IMR-90 (cell line): Measurements from ENCODE around the gene RAF1. TPM values are rescaled to one million over a fixed set of nuclear protein-coding genes. Genes with fewer than 3 reads are reported as not detected.

ENCODE experiments used
- ATAC-seq: fragments of 200-7000 bp; cut with Tn5 transposase; 2 replicates; pipeline ENCODE4 v1.9.1; 2020; ENCODE audit warnings: low read depth, mild to moderate bottlenecking, moderate library complexity
- BruUV-seq: library from RNA; stranded (reverse); fragments of 400-500 nt; replicated peaks from 2 replicates; lab custom pipeline; 2021; lab: Mats Ljungman, UMichigan
- CTCF ChIA-PET: fragments of 300-600 bp; formaldehyde crosslinking; extraction: SDS; loops from one replicate; lab custom pipeline; 2021; ENCODE audit warnings: antibody characterized with exemption; lab: Yijun Ruan, JAX
- POLR2A ChIA-PET: fragments of 300-600 bp; sonication (Branson Sonifier 250); formaldehyde crosslinking; loops from one replicate; lab custom pipeline; 2022; ENCODE audit warnings: antibody characterized with exemption; ENCODE audit not compliant: unreplicated experiment; lab: Charles Lee
- DNase-seq: peaks from one replicate; pipeline ENCODE4 v3.0.0; 2013
- H2AFZ ChIP-seq: replicated peaks from 2 replicates; pipeline ENCODE3; 2013; ENCODE audit warnings: low read length, mild to moderate bottlenecking; ENCODE audit not compliant: poor library complexity
- H2AK5ac ChIP-seq: 2 replicates; pipeline ENCODE4 v1.6.1; 2013; ENCODE audit warnings: low read depth, low read length, inconsistent platforms
- H2AK9ac ChIP-seq: replicated peaks from 2 replicates; pipeline ENCODE3; 2013; ENCODE audit warnings: mild to moderate bottlenecking, low read depth, low read length, moderate library complexity; ENCODE audit not compliant: poor library complexity
- H2BK120ac ChIP-seq: 2 replicates; pipeline ENCODE4 v1.6.1; 2013; ENCODE audit warnings: low read depth, low read length, inconsistent platforms
- H2BK15ac ChIP-seq: 3 replicates; pipeline ENCODE4 v1.6.1; 2013; ENCODE audit warnings: low read depth, low read length, inconsistent platforms
- H2BK20ac ChIP-seq: 2 replicates; pipeline ENCODE4 v1.6.1; 2013; ENCODE audit warnings: low read depth, mild to moderate bottlenecking, inconsistent platforms, low read length, moderate library complexity
- H2BK5ac ChIP-seq: 2 replicates; pipeline ENCODE4 v1.6.1; 2013; ENCODE audit warnings: mild to moderate bottlenecking, low read depth, low read length, inconsistent platforms; ENCODE audit not compliant: poor library complexity, severe bottlenecking
- H3K14ac ChIP-seq: replicated peaks from 2 replicates; pipeline ENCODE4 v1.6.1; 2013; ENCODE audit warnings: low read depth, low read length, inconsistent platforms
- H3K18ac ChIP-seq: 2 replicates; pipeline ENCODE4 v1.6.1; 2013; ENCODE audit warnings: low read depth, low read length, control low read depth
- H3K23ac ChIP-seq: 2 replicates; pipeline ENCODE4 v1.6.1; 2013; ENCODE audit warnings: low read depth, low read length, inconsistent platforms
- H3K27ac ChIP-seq: 2 replicates; pipeline ENCODE4 v1.5.1; 2013; ENCODE audit warnings: mild to moderate bottlenecking, control low read depth, low read length; ENCODE audit not compliant: insufficient read depth
- H3K27me3 ChIP-seq: 2 replicates; pipeline ENCODE4 v1.6.1; 2013; ENCODE audit warnings: low read length; ENCODE audit not compliant: control insufficient read depth, insufficient read depth
- H3K36me3 ChIP-seq: 2 replicates; pipeline ENCODE4 v1.6.1; 2013; ENCODE audit warnings: low read length, mixed read lengths; ENCODE audit not compliant: control insufficient read depth, insufficient read depth
- H3K4ac ChIP-seq: 2 replicates; pipeline ENCODE4 v1.6.1; 2013; ENCODE audit warnings: low read depth, low read length, inconsistent platforms
- H3K4me1 ChIP-seq: 2 replicates; pipeline ENCODE4 v1.6.1; 2013; ENCODE audit warnings: low read length, mixed read lengths; ENCODE audit not compliant: control insufficient read depth, insufficient read depth
- H3K4me2 ChIP-seq: 2 replicates; pipeline ENCODE4 v1.6.1; 2013; ENCODE audit warnings: low read depth, mild to moderate bottlenecking, control low read depth, low read length, moderate library complexity
- H3K4me3 ChIP-seq: 2 replicates; pipeline ENCODE4 v1.5.1; 2013; ENCODE audit warnings: low read depth, mild to moderate bottlenecking, control low read depth, low read length, moderate library complexity; ENCODE audit not compliant: insufficient read depth
- H3K56ac ChIP-seq: 2 replicates; pipeline ENCODE4 v1.6.1; 2013; ENCODE audit warnings: low read length, inconsistent platforms; ENCODE audit not compliant: insufficient read depth; ENCODE audit errors: extremely low read depth
- H3K79me1 ChIP-seq, 2 experiments: 2 replicates each; pipeline ENCODE4 v1.6.1; 2013; ENCODE audit warnings: low read length in 2 of 2, inconsistent platforms in 1 of 2, low read depth in 1 of 2
- H3K9ac ChIP-seq: 2 replicates; pipeline ENCODE4 v1.6.1; 2013; ENCODE audit warnings: low read depth, low read length, control low read depth
- H3K9me1 ChIP-seq: 2 replicates; pipeline ENCODE4 v1.6.1; 2013; ENCODE audit warnings: low read length, inconsistent platforms; ENCODE audit not compliant: insufficient read depth
- H3K9me3 ChIP-seq: 2 replicates; pipeline ENCODE4 v1.6.1; 2013; ENCODE audit warnings: low read length; ENCODE audit not compliant: control insufficient read depth, insufficient read depth
- H4K20me1 ChIP-seq: 2 replicates; pipeline ENCODE4 v1.6.1; 2013; ENCODE audit warnings: low read length, inconsistent platforms; ENCODE audit not compliant: insufficient read depth
- H4K5ac ChIP-seq: 2 replicates; pipeline ENCODE4 v1.6.1; 2013; ENCODE audit warnings: mild to moderate bottlenecking, low read depth, low read length, control low read depth
- H4K8ac ChIP-seq, 2 experiments: 2 replicates each; pipeline ENCODE4 v1.6.1; 2013; ENCODE audit warnings: low read depth in 2 of 2, low read length in 2 of 2, control low read depth in 1 of 2, inconsistent platforms in 1 of 2
- H4K91ac ChIP-seq: 2 replicates; pipeline ENCODE4 v1.6.1; 2013; ENCODE audit warnings: low read depth, low read length, inconsistent platforms; ENCODE audit not compliant: insufficient read depth
- BHLHE40 ChIP-seq: fragments of 150-350 bp; IDR thresholded peaks from 2 replicates; pipeline ENCODE4 v1.6.1; 2016; ENCODE audit warnings: mild to moderate bottlenecking, low read depth, low read length
- CEBPB ChIP-seq: IDR thresholded peaks from 2 replicates; pipeline ENCODE4 v1.6.1; 2012; ENCODE audit warnings: low read depth, low read length, improper control_type of control experiment
- CHD1 ChIP-seq: IDR thresholded peaks from 2 replicates; pipeline ENCODE4 v1.6.1; 2012; ENCODE audit warnings: low read depth, low read length, improper control_type of control experiment
- CTCF ChIP-seq: conservative IDR thresholded peaks from 2 replicates; pipeline ENCODE4 v1.5.1; 2012; ENCODE audit warnings: mild to moderate bottlenecking, low read depth, low read length, improper control_type of control experiment
- FOS ChIP-seq: fragments of 150-350 bp; IDR thresholded peaks from 2 replicates; pipeline ENCODE4 v1.6.1; 2016; ENCODE audit warnings: low read depth, low read length
- MAFK ChIP-seq: IDR thresholded peaks from 2 replicates; pipeline ENCODE4 v1.6.1; 2012; ENCODE audit warnings: low read depth, low read length, improper control_type of control experiment
- MAZ ChIP-seq: IDR thresholded peaks from 2 replicates; pipeline ENCODE4 v1.6.1; 2012; ENCODE audit warnings: low read depth, mild to moderate bottlenecking, low read length, improper control_type of control experiment, moderate library complexity, borderline replicate concordance
- MXI1 ChIP-seq: IDR thresholded peaks from 2 replicates; pipeline ENCODE4 v1.6.1; 2012; ENCODE audit warnings: low read depth, mild to moderate bottlenecking, low read length, moderate library complexity, borderline replicate concordance
- NFE2L2 ChIP-seq: fragments of 150-350 bp; IDR thresholded peaks from 2 replicates; pipeline ENCODE4 v1.6.1; 2016; ENCODE audit warnings: low read depth, mild to moderate bottlenecking, low read length
- POLR2A ChIP-seq: IDR thresholded peaks from 2 replicates; pipeline ENCODE4 v1.6.1; 2012; ENCODE audit warnings: mild to moderate bottlenecking, low read depth, low read length
- RAD21 ChIP-seq: IDR thresholded peaks from 2 replicates; pipeline ENCODE4 v1.6.1; 2012; ENCODE audit warnings: low read length, improper control_type of control experiment
- RFX5 ChIP-seq: IDR thresholded peaks from 2 replicates; pipeline ENCODE4 v1.8.0; 2012; ENCODE audit warnings: low read depth, mild to moderate bottlenecking, low read length, moderate library complexity
- SMC3 ChIP-seq: fragments of 150-350 bp; IDR thresholded peaks from 2 replicates; pipeline ENCODE4 v1.6.1; 2016; ENCODE audit warnings: low read depth, mild to moderate bottlenecking, antibody characterized with exemption, low read length, moderate library complexity
- USF2 ChIP-seq: fragments of 150-350 bp; IDR thresholded peaks from 2 replicates; pipeline ENCODE4 v1.6.1; 2017; ENCODE audit warnings: mild to moderate bottlenecking, antibody characterized with exemption, low read length, low read depth
- WGBS, 2 experiments: methylation state at CpG; one replicate each; pipeline versions ENCODE4 v1.1.5 to v1.1.7; 2013; ENCODE audit warnings: missing lambda C conversion rate in 2 of 2; ENCODE audit not compliant: insufficient read length in 1 of 2; ENCODE audit errors: extremely low coverage in 2 of 2; 5-methylcytosine and 5-hydroxymethylcytosine counted together
- dilution Hi-C: fragments of 300-500 bp; cut with HindIII; formaldehyde crosslinking; loops from one replicate; pipeline ENCODE4 v1.14.3; 2018; ENCODE audit warnings: low sequenced_read_pairs; ENCODE audit not compliant: unreplicated experiment
- in situ Hi-C: fragments of 300-500 bp; cut with MboI; formaldehyde crosslinking; loops from 3 replicates; pipeline ENCODE4 v1.14.3; 2019; ENCODE audit warnings: low sequenced_read_pairs, inconsistent platforms, mixed read lengths
- intact Hi-C: fragments of 100-400 bp; cut with micrococcal nuclease; formaldehyde crosslinking; loops from 2 replicates; pipeline ENCODE4 v1.10.0; 2022
- polyA plus RNA-seq, 3 experiments: library from polyadenylated mRNA; depleted of rRNA; stranded (reverse); fragments of >200 nt; gene quantifications; 2 replicates each; pipeline ENCODE4 v1.2.3, GENCODE V29; 2012; ENCODE audit warnings: low replicate concordance in 1 of 3
- total RNA-seq: library from RNA; depleted of rRNA; stranded (reverse); fragments of >200 nt; gene quantifications from 2 replicates; pipeline ENCODE4 v1.2.3, GENCODE V29; 2012
- TF ChIP-seq, protein P1 (sequence below): fragments of 150-350 bp; IDR thresholded peaks from 2 replicates; pipeline ENCODE4 v1.6.1; 2016; ENCODE audit warnings: low read depth, mild to moderate bottlenecking, low read length, moderate library complexity, borderline replicate concordance

Gene RAF1
- total and polyA plus RNA-seq, 2 of the 4 experiments (the other 2 are of a cell fraction) = 115 to 151 TPM

DNA sequence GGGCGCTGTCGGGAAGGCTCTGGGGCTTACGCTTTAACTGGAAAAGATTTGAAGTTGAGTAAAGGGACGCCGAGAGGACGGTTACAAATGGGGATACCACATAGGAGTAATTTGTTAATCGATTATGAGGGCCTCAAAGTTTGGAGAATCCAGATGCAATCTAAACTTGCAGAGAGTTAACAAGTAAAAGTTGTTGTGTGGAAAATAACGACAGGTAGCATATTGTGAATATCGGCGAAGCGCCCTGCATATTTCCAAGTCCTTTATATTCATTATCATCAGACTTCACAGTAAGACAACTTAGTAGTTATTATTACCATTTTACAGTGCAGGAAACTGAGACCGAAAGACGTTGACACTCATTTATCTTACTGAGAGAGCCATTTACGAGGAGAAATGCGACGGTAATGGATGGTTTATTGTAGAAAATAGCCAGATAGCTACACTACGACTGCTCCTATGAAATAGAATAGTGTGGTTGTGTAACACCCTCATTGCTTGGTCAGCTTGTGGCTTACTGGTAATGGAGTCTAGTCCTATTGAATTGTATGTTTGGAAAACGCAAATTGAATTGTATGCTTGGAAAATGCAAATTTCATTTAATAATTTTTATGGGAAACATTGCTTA is 106.3 kb downstream of the RAF1 start:
- Histone ChIP-seq H3K9me3 (no peaks in the 10 kb centered on the region), H4K8ac (peak overlapping the region; percentile 66 to 89; a peak in 3 of 4 replicates), H3K4me3 (peak overlapping the region; percentile 85), H3K4me1 (peaks cover 5% of the 10 kb centered on the region), H2BK15ac (peak overlapping the region; percentile 13; the same call in 1 of the 3 replicates), H4K5ac (peak overlapping the region; percentile 19; the same call in 1 of the 2 replicates), H4K20me1 (peaks cover 54% of the 10 kb centered on the region), H3K4me2 (peak overlapping the region; percentile 79), H3K27ac (peak overlapping the region; percentile 91), H3K36me3 (no peaks in the 10 kb centered on the region), H3K14ac (peak overlapping the region; percentile 87), H3K9me1 (peaks cover 15% of the 10 kb centered on the region), H2BK5ac (peak overlapping the region; percentile 77), H3K56ac (peak overlapping the region; percentile 88), H3K23ac (peak overlapping the region; percentile 89), H2AK5ac (0 out of 2 replicates have a peak overlapping the region, but pooled peaks have one; percentile 30), H2BK20ac (no peak overlapping the region), H3K9ac (peak overlapping the region; percentile 87), H2BK120ac (no peak overlapping the region), H3K27me3 (no peaks in the 10 kb centered on the region), H3K18ac (peak overlapping the region; percentile 27; the same call in 1 of the 2 replicates), H2AFZ (peak overlapping the region; percentile 97), H4K91ac (peak overlapping the region; percentile 27), H2AK9ac (peak overlapping the region; percentile 33), H3K79me1 (peaks cover 3 to 45% of the 10 kb centered on the region in 2 experiments; a peak in 2 of 4 replicates), H3K4ac (peak overlapping the region; percentile 74)
- DNase-seq (peak; percentile 59), ATAC-seq (no peak)
- dilution Hi-C loops = no loop called here
- intact Hi-C loops = loop anchor here (2.0 to 5.0 kb wide), 3 partner anchors 50 to 365 kb away; no protein-coding TSS in a partner anchor
- WGBS, 2 experiments = no CpG with 5 or more reads among the region's 18 CpGs
- BruUV-seq = no TSS peak
- ChIA-PET POLR2A (no interaction called here), CTCF (no interaction called here)
- in situ Hi-C loops = no loop called here
- TF ChIP-seq POLR2A = no peak
- peak; percentile 24; the same call in 1 of the 2 replicates for TF ChIP-seq RFX5
- TF ChIP-seq MAFK = no peak
- TF ChIP-seq CHD1 = no peak
- TF ChIP-seq, protein P1, sequence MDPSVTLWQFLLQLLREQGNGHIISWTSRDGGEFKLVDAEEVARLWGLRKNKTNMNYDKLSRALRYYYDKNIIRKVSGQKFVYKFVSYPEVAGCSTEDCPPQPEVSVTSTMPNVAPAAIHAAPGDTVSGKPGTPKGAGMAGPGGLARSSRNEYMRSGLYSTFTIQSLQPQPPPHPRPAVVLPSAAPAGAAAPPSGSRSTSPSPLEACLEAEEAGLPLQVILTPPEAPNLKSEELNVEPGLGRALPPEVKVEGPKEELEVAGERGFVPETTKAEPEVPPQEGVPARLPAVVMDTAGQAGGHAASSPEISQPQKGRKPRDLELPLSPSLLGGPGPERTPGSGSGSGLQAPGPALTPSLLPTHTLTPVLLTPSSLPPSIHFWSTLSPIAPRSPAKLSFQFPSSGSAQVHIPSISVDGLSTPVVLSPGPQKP = no peak
- no peak for TF ChIP-seq CTCF
- TF ChIP-seq FOS = no peak
- TF ChIP-seq BHLHE40 = no peak
- no peak for TF ChIP-seq USF2
- TF ChIP-seq MXI1 = no peak
- no peak for TF ChIP-seq RAD21
- TF ChIP-seq SMC3 = no peak
- no peak for TF ChIP-seq NFE2L2
- no peak for TF ChIP-seq MAZ
- TF ChIP-seq CEBPB = peak; percentile 93
